GM19025 (cell line): ENCODE measurements around the gene PRR5L.

Experiments used
- ATAC-seq: cut with Tn5 transposase; IDR thresholded peaks from one replicate; pipeline ENCODE4 v1.9.1; 2021; ENCODE audit warnings: mild to moderate bottlenecking, low read depth, moderate library complexity; ENCODE audit not compliant: unreplicated experiment

The PRR5L gene

GRCh38 chr11:36426226-36426848 is 130.2 kb downstream of the PRR5L start:
- no peak for ATAC-seq

GRCh38 chr11:36427079-36427478 is 131.0 kb downstream of the PRR5L start:
- no peak for ATAC-seq

- ATAC-seq: no peak
Measured at GRCh38 chr11:36427876-36428275, 131.8 kb downstream of the PRR5L start.

- ATAC-seq: no peak
Measured at GRCh38 chr11:36431429-36432092, 135.5 kb downstream of the PRR5L start.

GRCh38 chr11:36432093-36432469 is 136.0 kb downstream of the PRR5L start:
- ATAC-seq: no peak

- ATAC-seq: no peak
Measured at GRCh38 chr11:36432738-36433137, 136.7 kb downstream of the PRR5L start.

- ATAC-seq: no peak
Measured at GRCh38 chr11:36436064-36436463, 140.0 kb downstream of the PRR5L start.

GRCh38 chr11:36436589-36436988 is 140.5 kb downstream of the PRR5L start:
- no peak for ATAC-seq

GRCh38 chr11:36437413-36437812 is 141.3 kb downstream of the PRR5L start:
- ATAC-seq: no peak

- ATAC-seq: no peak
Measured at GRCh38 chr11:36438126-36438525, 142.0 kb downstream of the PRR5L start.

- ATAC-seq: peak; percentile 90
Measured at GRCh38 chr11:36441610-36442208, 145.6 kb downstream of the PRR5L start.

GRCh38 chr11:36443661-36444060 is 147.6 kb downstream of the PRR5L start:
- no peak for ATAC-seq

GRCh38 chr11:36446135-36446534 is 150.0 kb downstream of the PRR5L start:
- ATAC-seq: no peak

- no peak for ATAC-seq
Measured at GRCh38 chr11:36447514-36447913, 151.4 kb downstream of the PRR5L start.

- ATAC-seq: no peak
Measured at GRCh38 chr11:36447947-36448346, 151.9 kb downstream of the PRR5L start.

GRCh38 chr11:36449561-36450096 is 153.5 kb downstream of the PRR5L start:
- ATAC-seq: no peak

GRCh38 chr11:36450110-36450572 is 154.1 kb downstream of the PRR5L start:
- ATAC-seq: no peak

GRCh38 chr11:36451045-36451444 is 155.0 kb downstream of the PRR5L start:
- no peak for ATAC-seq

- no peak for ATAC-seq
Measured at GRCh38 chr11:36451681-36452080, 155.6 kb downstream of the PRR5L start.

- no peak for ATAC-seq
Measured at GRCh38 chr11:36452236-36452940, 156.3 kb downstream of the PRR5L start.

- no peak for ATAC-seq
Measured at GRCh38 chr11:36452961-36453360, 156.9 kb downstream of the PRR5L start.
